ENCODE measurements around the gene S100A7. TPM values are rescaled to one million over a fixed set of nuclear protein-coding genes. Genes with fewer than 3 reads are reported as not detected.

Gene S100A7
- total and polyA plus RNA-seq, 9 donors: not detected

DNA sequence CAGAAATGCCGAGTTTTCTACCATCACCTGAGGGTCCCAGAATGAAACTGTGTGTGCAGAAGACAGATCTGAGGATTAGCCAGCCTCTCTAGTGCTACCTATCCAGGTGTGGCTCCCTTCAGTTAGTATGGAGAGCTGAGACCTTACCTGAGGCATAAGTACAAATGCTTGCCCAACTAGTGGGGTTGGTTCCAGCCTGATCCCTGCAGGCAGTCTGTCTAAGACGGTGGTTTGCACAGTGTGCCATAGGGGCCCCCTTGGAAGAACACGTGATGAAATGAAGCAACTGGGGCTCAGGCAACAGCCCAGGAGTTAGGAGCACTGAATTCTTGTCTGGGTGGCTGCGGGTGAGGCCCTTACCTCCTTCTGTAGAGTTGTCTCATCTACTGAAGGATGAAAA lies 28.5 kb downstream of the S100A7 start:
- Histone ChIP-seq H3K36me3 (ENCODE audit: control insufficient read depth, insufficient read depth, low read length) (no peaks in the 10 kb centered on the region), H3K9me3 (replicated peaks; ENCODE audit: control insufficient read depth, low read depth, low read length) (no peaks in the 10 kb centered on the region), H3K4me3 (ENCODE audit: low read length) (no peak overlapping the region), H3K4me1 (ENCODE audit: control insufficient read depth, insufficient read depth, low read length) (no peaks in the 10 kb centered on the region), H3K27me3 (ENCODE audit: control insufficient read depth, insufficient read depth, low read length) (peaks cover 2% of the 10 kb centered on the region), H3K27ac (ENCODE audit: low read length) (no peak overlapping the region)
- 47% methylated on average over 4 of the region's 4 CpGs for WGBS (ENCODE audit: insufficient coverage)
- no peak for DNase-seq

DNA sequence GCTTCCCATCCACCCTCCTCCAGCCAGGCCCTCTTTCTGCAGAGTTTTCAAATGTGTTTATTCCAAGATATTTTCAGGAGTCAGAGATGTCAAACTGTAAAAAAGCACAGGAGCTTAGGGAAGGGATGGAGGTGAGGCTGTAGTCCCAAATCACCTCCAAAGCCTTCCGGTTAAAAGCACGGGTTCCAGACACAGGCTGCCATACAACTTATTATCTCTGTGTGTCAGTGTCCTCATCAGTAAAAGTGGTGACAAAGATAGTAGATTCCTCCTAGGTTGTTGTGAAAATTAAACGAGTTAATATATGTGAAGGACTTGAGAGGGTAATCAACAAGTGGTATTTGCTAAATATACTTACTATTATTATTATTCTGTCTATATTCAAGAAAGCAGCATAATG lies 29.0 kb downstream of the S100A7 start:
- no peaks in the 10 kb centered on the region for H3K9me3 ChIP-seq (replicated peaks; ENCODE audit: control insufficient read depth, low read depth, low read length)
- no peak overlapping the region for H3K4me3 ChIP-seq (ENCODE audit: low read length)
- WGBS (ENCODE audit: insufficient coverage): no CpG with 5 or more reads among the region's 3 CpGs

DNA sequence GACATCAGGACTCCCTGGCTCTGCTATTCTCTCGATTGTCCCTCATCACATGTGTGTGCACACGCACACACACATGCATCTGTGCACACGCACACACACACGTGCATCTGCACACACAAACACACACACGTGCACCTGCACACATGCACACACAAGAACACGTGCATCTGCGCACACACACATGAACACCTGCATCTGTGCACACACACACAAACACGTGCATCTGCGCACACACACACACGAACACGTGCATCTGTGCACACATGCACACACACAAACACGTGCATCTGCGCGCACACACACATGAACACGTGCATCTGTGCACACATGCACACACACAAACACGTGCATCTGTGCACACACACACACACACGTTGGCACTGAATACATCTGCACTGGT lies 29.4 kb downstream of the S100A7 start:
- Histone ChIP-seq H3K9me3 (replicated peaks; ENCODE audit: control insufficient read depth, low read depth, low read length) (no peaks in the 10 kb centered on the region), H3K27ac (ENCODE audit: low read length) (no peak overlapping the region), H3K36me3 (ENCODE audit: control insufficient read depth, insufficient read depth, low read length) (no peaks in the 10 kb centered on the region), H3K4me1 (ENCODE audit: control insufficient read depth, insufficient read depth, low read length) (no peaks in the 10 kb centered on the region), H3K4me3 (ENCODE audit: low read length) (no peak overlapping the region), H3K27me3 (ENCODE audit: control insufficient read depth, insufficient read depth, low read length) (peaks cover 2% of the 10 kb centered on the region)
- DNase-seq: no peak
- WGBS (ENCODE audit: insufficient coverage): 75% methylated on average over 17 of the region's 17 CpGs

More for the DNA sequence above, 29.0 kb downstream of the S100A7 start:
- peaks cover 2% of the 10 kb centered on the region for H3K27me3 ChIP-seq (ENCODE audit: control insufficient read depth, insufficient read depth, low read length)
- no peaks in the 10 kb centered on the region for H3K4me1 ChIP-seq (ENCODE audit: control insufficient read depth, insufficient read depth, low read length)
- DNase-seq: no peak
- no peaks in the 10 kb centered on the region for H3K36me3 ChIP-seq (ENCODE audit: control insufficient read depth, insufficient read depth, low read length)
- H3K27ac ChIP-seq (ENCODE audit: low read length): no peak overlapping the region

DNA sequence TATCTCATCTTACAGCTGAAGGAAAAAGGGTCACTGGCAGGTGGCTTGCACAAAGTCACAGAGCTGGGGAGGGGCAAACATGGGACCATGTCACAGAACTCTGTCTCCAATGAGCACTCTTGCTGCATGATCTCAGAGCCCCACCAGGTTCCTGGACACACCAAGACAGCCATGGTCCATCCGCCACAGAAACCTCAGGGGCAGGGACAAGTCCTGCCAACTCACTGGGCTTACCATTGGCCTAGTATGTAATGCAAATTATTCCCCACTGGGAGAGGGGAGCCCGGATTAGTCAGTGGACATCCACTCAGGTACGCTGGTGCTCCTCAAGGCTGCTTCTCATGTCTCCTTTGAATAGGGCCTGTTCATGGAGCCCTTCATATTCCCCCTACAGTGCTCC lies 29.9 kb downstream of the S100A7 start:
- peaks cover 2% of the 10 kb centered on the region for H3K27me3 ChIP-seq (ENCODE audit: control insufficient read depth, insufficient read depth, low read length)
- no peaks in the 10 kb centered on the region for H3K9me3 ChIP-seq (replicated peaks; ENCODE audit: control insufficient read depth, low read depth, low read length)
- no peaks in the 10 kb centered on the region for H3K4me1 ChIP-seq (ENCODE audit: control insufficient read depth, insufficient read depth, low read length)
- no peak overlapping the region for H3K27ac ChIP-seq (ENCODE audit: low read length)
- no peak for DNase-seq
- no peaks in the 10 kb centered on the region for H3K36me3 ChIP-seq (ENCODE audit: control insufficient read depth, insufficient read depth, low read length)
- no peak overlapping the region for H3K4me3 ChIP-seq (ENCODE audit: low read length)
- WGBS (ENCODE audit: insufficient coverage): 86% methylated on average over 1 of the region's 3 CpGs

DNA sequence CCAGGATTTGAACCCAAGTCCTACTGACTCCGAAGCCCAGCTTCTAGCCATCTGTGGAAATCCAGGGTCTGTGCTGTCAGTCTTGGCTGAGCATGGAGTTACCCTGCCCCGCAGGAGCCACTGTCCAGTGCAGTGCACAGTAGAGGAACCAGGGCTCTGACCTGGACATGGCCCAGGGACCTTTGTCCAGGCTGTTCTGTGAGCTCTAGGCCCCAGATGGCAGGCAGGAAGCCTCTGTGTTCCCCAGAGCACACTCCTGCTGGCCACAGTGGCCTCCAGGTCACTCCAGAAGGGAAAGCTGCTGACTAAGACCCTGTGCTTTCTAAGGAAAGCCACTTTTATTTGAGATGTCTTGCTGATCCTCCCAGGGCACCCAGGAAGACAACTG lies 30.3 kb downstream of the S100A7 start:
- DNase-seq: no peak
- Histone ChIP-seq H3K9me3 (replicated peaks; ENCODE audit: control insufficient read depth, low read depth, low read length) (no peaks in the 10 kb centered on the region), H3K4me1 (ENCODE audit: control insufficient read depth, insufficient read depth, low read length) (no peaks in the 10 kb centered on the region), H3K4me3 (ENCODE audit: low read length) (no peak overlapping the region), H3K36me3 (ENCODE audit: control insufficient read depth, insufficient read depth, low read length) (no peaks in the 10 kb centered on the region), H3K27me3 (ENCODE audit: control insufficient read depth, insufficient read depth, low read length) (peaks cover 2% of the 10 kb centered on the region), H3K27ac (ENCODE audit: low read length) (no peak overlapping the region)
- WGBS (ENCODE audit: insufficient coverage): 81% methylated on average over 2 of the region's 2 CpGs

DNA sequence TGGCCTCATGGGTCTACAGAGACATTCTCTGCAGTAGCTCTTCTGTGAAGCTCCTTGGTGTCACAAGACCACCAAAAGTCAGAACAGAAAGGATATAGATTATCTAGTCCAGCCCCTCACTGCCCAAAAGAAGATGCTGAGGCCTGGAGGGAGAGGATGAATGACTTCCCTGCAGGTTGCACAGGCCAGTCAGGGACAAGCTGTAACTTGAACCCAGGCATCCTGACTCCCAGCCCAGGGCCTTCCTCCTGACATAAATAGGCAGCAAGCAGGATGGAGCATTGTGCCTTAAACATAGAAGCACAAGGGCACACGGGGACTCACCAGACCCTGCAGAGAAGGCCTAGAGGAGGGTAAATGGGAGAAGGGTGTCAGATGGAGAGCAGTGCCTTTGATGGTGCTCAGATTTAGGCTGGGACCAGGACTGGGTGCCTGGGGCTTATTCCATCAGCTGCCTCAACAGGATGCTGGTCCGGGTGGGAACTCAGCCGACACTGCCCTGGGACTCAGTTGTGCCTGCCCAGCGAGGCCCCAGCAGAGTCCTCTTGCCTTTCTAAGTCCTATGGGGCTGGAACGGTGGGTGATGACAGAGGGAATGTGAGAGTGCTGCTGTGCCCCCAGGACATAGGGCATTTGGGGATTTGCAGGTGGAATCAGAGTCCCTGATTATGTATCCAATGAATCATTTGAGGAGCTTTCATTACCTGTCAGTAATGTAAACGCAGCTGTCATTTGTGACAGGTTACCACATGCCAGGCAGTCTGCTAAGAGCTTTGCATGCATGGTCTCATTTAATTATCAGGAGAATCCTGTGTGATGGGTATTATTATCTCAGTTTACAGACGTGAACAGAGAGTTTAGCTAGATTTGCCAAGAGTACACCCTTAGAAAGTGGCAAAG lies 30.9 kb downstream of the S100A7 start:
- Histone ChIP-seq H3K27ac (ENCODE audit: low read length) (no peak overlapping the region), H3K27me3 (ENCODE audit: control insufficient read depth, insufficient read depth, low read length) (no peaks in the 10 kb centered on the region), H3K9me3 (replicated peaks; ENCODE audit: control insufficient read depth, low read depth, low read length) (no peaks in the 10 kb centered on the region), H3K36me3 (ENCODE audit: control insufficient read depth, insufficient read depth, low read length) (no peaks in the 10 kb centered on the region), H3K4me1 (ENCODE audit: control insufficient read depth, insufficient read depth, low read length) (no peaks in the 10 kb centered on the region), H3K4me3 (ENCODE audit: low read length) (no peak overlapping the region)
- DNase-seq: no peak
- WGBS (ENCODE audit: insufficient coverage): 65% methylated on average over 6 of the region's 7 CpGs

DNA sequence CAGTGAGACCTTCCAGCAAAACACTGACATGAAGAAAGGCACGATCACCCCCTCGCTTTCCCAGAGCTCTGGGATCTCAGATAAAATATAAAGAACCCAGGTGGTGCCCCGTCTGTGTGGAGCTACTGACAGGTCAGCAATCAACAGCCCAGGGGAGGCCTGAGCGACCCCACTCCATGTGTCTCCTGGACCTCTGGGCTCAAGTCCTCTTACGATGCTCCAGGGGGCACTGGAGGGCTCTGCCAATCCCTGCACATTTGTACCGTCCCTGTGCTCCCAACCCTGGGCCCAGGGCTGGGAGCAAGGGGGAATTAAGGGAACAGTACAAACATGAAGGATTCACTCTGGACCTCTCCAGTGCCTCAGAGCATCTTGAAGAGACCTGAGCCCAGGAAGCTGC lies 31.7 kb downstream of the S100A7 start:
- Histone ChIP-seq H3K4me3 (ENCODE audit: low read length) (no peak overlapping the region), H3K27ac (ENCODE audit: low read length) (no peak overlapping the region), H3K4me1 (ENCODE audit: control insufficient read depth, insufficient read depth, low read length) (no peaks in the 10 kb centered on the region), H3K27me3 (ENCODE audit: control insufficient read depth, insufficient read depth, low read length) (no peaks in the 10 kb centered on the region), H3K9me3 (replicated peaks; ENCODE audit: control insufficient read depth, low read depth, low read length) (no peaks in the 10 kb centered on the region), H3K36me3 (ENCODE audit: control insufficient read depth, insufficient read depth, low read length) (no peaks in the 10 kb centered on the region)
- DNase-seq: no peak
- 42% methylated on average over 4 of the region's 6 CpGs for WGBS (ENCODE audit: insufficient coverage)

DNA sequence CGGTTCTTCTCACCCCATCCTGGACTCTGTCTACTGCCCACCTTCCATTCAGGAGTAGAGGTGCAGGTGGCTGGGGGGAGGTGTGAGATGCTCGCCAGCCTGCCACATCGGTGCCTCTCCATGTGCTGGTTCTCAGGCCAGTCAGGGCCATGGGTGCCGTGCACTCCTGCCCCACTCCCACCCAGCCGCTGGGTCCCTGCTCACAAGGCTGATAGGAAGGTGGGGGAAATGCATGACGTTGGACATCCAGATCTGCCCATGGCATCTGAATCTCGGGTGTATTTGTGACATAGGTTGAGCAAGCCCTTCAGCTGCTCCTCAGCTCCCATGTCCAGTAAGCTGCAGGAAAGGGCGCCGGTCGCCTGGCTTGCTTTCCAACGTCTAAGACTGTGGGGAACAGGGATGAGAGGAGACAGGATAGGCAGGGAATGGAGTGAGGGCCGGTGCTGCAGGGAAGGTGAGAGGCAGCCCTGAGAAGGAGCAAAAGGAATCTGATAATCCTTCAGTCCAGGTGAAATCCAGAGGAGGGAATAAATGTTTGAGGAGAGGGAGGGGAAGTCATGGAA lies 32.3 kb downstream of the S100A7 start:
- no peak overlapping the region for H3K27ac ChIP-seq (ENCODE audit: low read length)
- H3K9me3 ChIP-seq (replicated peaks; ENCODE audit: control insufficient read depth, low read depth, low read length): no peaks in the 10 kb centered on the region
- H3K27me3 ChIP-seq (ENCODE audit: control insufficient read depth, insufficient read depth, low read length): no peaks in the 10 kb centered on the region
- no peak for DNase-seq
- H3K4me3 ChIP-seq (ENCODE audit: low read length): no peak overlapping the region
- H3K36me3 ChIP-seq (ENCODE audit: control insufficient read depth, insufficient read depth, low read length): no peaks in the 10 kb centered on the region
- 81% methylated on average over 8 of the region's 12 CpGs for WGBS (ENCODE audit: insufficient coverage)
- no peaks in the 10 kb centered on the region for H3K4me1 ChIP-seq (ENCODE audit: control insufficient read depth, insufficient read depth, low read length)

DNA sequence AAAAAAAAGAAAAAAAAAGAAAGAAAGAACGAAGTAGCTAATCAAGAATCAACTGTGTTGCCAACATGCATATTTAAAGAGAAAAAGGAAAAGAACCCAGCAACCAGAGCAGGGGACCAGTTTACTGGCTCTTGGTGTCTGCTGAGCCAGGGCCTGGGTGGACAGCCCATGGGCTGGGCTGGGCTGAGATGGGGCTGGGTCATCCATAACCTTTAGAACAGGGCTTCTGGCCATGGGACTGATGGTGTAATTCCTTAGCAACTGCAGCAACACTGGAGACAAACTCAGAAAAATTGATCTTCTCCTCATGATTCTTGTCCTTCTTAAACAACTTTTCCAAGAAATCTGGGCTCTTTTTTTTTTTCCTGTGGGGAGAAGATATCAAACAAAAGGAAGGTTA lies 33.6 kb downstream of the S100A7 start:
- Histone ChIP-seq H3K4me1 (ENCODE audit: control insufficient read depth, insufficient read depth, low read length) (no peaks in the 10 kb centered on the region), H3K4me3 (ENCODE audit: low read length) (no peak overlapping the region), H3K9me3 (replicated peaks; ENCODE audit: control insufficient read depth, low read depth, low read length) (no peaks in the 10 kb centered on the region), H3K27ac (ENCODE audit: low read length) (no peak overlapping the region), H3K27me3 (ENCODE audit: control insufficient read depth, insufficient read depth, low read length) (no peaks in the 10 kb centered on the region), H3K36me3 (ENCODE audit: control insufficient read depth, insufficient read depth, low read length) (no peaks in the 10 kb centered on the region)
- no peak for DNase-seq
- 40% methylated on average over 1 of the region's 1 CpG for WGBS (ENCODE audit: insufficient coverage)

DNA sequence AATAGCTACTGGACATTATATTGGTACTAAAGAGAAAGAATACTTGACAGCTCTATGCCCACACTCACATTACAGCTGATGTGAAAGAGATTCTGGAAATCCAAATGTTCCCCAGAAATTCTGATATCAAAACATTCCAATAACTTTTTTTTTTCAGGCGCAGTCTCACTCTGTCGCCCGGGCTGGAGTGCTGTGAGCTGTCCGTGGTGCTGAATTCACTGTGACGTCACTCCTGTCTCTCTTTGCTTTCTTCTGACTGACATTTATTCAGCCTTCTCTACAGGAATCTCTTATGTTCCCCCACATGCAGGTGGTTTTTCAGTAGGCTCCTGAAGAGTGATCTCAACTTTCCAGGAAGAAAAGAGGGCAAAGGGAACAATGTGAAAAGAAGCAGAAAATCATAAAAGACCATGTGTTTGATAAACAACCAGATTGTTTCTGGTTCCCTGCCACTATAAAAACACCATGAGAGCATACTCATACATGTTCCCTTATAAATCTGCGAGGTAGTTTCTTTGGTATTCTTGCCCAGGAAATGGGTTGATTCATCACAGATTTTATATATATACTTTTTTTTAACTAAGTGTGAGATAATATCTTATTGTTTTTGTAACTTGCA lies 37.9 kb downstream of the S100A7 start:
- no peaks in the 10 kb centered on the region for H3K27me3 ChIP-seq (ENCODE audit: control insufficient read depth, insufficient read depth, low read length)

More for the DNA sequence above, 37.9 kb downstream of the S100A7 start:
- H3K36me3 ChIP-seq (ENCODE audit: control insufficient read depth, insufficient read depth, low read length): no peaks in the 10 kb centered on the region
- no peaks in the 10 kb centered on the region for H3K9me3 ChIP-seq (replicated peaks; ENCODE audit: control insufficient read depth, low read depth, low read length)
- no peak overlapping the region for H3K4me3 ChIP-seq (ENCODE audit: low read length)
- H3K4me1 ChIP-seq (ENCODE audit: control insufficient read depth, insufficient read depth, low read length): no peaks in the 10 kb centered on the region
- 4% methylated on average over 3 of the region's 6 CpGs for WGBS (ENCODE audit: insufficient coverage)
- no peak overlapping the region for H3K27ac ChIP-seq (ENCODE audit: low read length)
- peak; percentile 82 for DNase-seq

Measured in muscle of leg (tissue), 11 donors.